ENCODE results near the gene ETFA.

The ETFA gene

DNA sequence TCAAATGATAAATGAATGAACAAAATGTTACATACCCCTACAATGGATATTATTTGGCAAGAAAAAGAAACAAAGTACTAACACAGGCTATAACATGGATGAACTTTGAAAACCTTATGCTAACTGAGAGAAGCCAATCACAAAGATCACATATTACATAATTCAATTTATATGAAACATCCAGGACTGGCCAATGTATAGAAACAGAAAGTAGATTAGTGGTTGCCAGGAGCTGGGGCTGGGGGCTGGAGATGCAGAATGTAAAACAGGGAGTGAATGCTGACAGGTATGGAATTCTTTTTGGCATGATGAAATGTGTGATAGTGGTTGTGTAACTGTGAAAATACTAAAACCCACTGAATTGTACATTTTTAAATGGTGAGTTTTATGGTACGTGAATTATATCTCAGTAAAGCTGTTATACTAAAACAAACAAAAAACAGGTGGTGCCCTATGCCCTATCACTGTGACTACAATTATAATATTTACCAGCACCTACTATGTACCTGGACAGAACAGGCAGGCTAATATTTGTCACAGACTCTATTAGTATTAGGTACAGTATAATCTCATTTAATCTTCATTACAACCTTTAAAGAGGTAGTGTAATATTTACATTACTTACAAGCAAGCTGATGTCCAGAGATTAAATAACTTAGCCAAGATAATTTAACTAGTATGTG is 90.0 kb downstream of the ETFA start:
- DNase-seq (ENCODE audit: low read depth, low spot score) = no peak

DNA sequence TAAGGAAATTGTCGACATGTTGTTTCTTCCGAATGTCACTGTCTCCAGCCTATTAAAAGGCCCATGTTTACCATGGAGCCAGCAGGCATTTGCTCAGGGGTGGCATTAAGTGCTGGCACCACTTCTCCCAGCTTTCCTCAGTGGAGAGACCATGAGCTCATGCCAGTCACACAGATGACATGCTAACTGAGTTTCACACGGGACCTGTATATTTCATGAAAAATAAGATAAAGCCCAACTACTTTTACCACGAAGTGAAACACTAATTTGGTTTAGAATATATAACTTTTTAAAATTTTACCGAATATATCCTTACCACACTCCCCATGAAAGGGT is 93.4 kb downstream of the ETFA start:
- no peak for DNase-seq (ENCODE audit: low read depth, low spot score)

DNA sequence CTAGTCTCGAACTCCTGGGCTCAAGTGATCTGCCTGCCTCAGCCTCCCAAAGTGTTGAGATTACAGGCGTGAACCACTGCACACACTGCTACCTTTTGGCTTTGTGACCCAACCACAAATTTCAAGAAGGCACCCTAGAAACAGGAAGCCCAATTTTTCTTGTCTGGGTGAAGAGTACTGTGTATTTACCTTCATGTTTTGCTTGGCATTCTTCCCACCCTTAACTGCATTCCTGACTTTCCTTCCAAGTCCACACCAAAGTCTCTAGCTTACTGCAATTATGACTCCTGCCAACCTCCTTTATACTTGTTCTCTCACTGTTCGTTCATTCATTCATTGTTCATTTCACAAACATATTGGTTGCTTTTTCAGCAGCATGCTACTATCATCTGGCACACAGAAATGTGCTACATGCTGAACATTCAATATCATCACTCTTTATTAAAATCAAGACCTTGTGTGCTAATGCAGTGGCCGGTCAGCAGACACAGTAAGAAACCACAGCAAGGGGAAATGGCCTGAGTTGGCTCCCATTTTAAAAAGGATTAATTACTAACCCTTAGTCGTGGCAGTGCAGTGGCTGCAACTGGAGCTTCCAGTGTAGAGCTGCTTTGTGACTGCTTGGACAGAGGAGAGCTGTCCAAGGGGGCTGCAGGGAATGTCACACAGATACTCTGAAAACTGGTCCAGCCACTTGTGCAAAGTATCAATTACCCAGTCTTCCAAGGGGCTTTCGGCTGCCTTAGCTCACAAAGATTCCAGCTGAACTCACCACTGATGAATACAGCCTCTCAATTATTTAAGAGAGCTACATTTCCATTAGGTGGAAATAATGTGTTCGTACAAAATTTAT is 94.0 kb downstream of the ETFA start:
- no peak for DNase-seq (ENCODE audit: low read depth, low spot score)

DNA sequence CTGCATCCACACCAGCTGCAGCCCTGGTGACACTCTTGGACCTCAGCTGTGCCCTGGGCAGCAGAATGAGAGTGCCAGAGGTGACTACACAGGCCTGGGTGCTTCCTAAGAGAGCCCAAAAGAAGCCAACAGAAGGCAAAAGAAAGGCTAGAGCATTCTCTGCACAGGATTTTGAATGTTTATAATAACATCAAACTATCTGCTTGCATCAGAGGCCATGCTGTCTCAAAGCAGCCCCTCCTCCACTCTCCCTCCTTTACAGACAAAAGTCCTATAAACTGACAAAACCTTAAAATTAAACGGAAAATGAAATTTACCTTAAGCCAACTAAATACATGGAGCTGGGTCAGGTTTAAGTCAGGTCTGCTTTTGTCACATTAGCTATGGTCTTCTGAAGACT is 95.6 kb downstream of the ETFA start:
- DNase-seq (ENCODE audit: low read depth, low spot score) = no peak

DNA sequence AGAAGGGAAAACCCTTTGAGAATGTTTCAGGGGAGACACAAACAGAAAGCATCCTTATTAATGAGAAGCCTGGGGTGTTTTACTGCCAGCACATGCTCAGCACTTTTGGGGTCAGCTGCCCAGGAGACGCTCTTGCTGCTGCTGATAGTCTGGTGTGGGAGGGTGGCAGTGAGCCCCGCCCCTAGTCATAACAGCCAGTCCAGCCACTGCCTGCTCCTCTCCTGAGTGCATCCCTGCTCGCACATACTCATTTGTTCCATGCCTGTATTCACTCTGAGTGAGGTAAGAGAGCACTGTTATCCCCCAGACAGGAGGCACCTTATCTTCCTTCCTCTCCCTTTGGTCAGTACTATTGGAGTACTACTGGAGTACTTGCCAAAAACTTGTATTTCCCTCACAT is 101.3 kb downstream of the ETFA start:
- no peak for DNase-seq (ENCODE audit: low read depth, low spot score)

DNA sequence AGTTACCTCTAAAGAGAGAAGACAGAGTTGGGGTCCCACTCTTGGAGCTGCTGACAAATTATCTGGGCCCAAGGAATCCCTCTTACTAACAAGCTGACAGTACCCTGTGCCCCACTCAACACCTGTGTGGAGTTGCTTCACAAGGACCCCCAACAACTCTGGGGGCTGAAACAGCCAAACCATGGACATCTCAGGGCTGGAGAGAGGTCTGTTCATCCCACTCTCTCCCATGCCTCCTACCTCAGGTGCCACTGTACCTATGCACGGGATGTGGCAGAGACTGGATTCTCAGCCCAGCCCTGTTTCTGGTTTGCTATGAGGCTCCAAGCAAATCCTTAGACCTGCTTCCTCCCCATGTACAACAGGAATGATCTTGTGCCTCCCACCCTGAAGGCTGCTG is 101.7 kb downstream of the ETFA start:
- no peak for DNase-seq (ENCODE audit: low read depth, low spot score)

DNA sequence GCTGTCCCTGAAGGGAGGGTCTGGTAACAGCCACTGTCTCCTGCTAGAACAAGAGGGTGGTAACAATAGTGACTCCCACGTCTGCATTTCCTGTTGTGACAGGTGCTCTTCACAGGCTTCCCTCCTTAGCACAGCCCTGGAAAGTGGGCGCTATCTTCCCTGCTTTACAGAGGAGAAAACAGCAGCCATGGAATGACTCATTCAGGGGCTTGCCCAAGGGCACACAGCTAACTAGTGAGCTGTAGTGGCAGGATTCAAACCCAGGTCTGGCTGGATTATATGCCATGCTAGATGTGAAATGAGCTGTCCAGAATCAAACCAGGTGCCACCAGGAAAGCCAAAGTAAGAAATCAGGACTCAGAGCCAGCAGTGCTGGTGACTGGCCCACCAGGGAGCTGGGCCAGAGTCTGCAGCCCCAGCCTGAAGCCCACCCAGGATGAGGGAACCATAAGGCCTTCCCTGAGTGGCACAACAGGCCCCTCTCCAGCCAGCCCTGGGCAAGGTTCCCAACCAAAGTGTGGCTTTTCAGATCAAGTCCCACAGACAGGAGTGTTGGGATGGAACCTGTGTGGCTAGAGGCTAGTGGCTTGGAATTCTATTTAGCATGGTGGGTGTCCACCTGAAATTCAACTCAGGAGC is 102.4 kb downstream of the ETFA start:
- no peak for DNase-seq (ENCODE audit: low read depth, low spot score)

DNA sequence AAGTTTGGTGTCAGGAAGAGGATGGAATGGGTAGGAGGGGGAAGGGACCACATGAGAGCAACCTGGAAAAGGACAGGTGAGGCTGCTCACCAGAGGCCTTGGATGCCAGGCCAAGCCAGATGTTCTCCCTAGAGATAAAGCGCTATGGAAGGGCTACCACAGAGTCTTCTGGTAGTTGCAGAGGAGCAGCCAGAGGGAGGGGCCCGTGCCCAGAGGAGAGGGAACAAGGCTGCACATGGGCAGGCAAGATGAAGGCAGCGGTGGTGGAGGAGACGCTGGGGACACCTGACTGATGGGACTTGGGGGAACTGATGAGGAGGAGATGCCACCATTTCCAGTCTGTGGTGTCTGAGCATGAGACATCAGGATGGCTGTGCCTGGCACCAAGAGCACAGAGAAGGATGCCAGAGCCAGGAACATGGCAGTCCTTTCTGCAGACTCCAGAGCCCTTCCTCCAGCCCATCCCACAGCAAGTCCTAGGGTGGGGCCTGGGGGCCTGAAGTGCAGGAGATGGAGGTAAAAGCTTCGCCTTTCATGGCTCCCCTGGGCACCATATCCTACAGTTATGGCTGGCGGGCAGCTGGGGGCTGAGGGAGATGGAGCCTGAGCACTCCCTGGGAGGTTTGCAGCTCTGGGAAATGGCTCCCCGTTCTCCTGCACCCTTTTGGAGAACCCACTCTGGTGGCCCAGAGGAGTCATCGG is 103.0 kb downstream of the ETFA start:
- no peak for DNase-seq (ENCODE audit: low read depth, low spot score)

DNA sequence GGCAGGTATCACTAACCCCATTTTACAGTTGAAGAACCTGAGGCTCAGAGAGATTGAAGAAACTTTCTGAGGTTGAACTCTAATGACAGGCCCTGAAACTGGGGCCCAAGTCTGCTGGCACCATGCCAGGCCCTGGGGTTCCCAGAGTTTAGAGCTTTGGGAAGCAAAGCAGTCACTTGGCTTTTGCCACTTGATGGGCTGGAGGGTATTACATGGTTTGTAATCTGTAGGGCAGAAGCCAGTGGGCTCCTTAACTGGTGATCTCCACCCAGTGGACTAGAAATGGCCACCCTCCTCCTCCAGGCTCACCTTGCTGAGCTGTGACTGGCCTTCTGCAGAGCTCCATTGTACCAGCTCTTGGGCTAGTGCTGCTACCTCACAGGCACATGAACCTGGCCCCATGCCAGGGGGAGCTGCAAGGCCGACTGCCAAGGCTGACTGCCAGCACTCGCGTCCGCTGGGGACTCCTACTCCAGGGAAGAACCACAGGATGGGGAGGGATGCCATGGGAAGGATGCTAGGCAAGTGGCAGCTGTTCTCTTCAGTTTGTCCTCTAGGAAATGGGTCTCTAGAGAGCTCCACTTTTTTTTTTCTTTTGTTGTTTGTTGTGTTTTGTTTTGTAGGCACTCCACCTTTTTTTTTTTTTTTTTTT is 104.8 kb downstream of the ETFA start:
- no peak for DNase-seq (ENCODE audit: low read depth, low spot score)

DNA sequence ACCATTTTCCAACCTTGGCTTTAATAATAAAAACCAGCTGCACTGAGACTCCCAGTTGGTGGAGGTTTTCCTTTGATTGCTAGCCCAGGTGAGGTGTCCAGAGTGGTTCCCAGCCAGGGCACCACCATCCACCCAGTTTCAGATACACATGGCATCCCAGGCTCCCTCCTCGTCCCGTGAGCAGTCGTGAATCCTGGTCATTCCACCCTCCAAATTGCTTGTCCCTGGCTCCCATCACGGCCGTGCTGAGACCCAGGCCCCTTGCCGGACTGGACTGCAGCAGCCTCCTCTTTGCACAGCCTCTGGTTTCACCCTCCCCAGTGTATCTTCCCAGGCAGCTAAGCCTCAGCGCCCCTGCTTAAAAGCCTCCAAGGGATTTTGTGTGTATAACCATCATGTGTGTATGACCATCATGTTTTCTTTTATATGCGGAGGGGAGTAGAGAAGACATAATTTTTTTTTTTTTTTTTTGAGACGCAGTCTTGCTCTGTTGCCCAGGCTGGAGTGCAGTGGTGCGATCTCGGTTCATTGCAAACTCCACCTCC is 106.3 kb downstream of the ETFA start:
- no peak for DNase-seq (ENCODE audit: low read depth, low spot score)

DNA sequence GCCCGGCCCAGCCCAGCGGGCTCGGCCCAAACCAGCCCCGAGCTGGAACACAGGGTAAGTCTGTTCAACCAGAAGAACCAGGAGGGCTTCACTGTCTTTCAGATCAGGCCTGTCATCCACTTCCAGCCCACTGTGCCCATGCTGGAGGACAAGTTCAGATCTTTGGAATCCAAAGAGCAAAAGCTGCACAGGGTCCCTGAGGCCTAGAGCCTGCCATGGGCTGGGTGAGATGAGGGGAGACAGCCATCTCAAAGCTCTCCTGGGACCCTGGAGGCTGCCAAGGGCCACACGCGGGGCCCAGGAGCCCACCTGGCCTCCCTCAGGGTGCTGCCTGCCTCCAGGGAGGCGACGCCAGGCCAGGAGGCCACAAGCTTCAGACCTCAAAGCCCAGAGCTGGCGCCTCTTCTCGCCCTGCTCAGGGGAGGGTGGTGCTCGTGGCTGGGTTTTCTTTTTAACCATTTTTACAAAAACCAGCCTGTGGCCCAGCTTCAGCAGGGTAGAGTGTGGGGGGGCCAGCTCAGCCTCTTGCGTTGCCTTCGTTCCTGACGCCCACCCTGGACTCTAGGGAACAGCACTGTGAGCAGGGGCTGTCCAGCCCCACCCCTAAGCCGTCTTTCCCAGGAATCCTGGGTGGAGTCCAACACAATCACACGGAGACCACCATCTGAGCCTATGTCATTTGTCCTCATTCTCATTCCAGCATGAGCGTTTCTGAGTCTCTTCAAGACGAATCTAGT is 107.0 kb downstream of the ETFA start:
- no peak for DNase-seq (ENCODE audit: low read depth, low spot score)

DNA sequence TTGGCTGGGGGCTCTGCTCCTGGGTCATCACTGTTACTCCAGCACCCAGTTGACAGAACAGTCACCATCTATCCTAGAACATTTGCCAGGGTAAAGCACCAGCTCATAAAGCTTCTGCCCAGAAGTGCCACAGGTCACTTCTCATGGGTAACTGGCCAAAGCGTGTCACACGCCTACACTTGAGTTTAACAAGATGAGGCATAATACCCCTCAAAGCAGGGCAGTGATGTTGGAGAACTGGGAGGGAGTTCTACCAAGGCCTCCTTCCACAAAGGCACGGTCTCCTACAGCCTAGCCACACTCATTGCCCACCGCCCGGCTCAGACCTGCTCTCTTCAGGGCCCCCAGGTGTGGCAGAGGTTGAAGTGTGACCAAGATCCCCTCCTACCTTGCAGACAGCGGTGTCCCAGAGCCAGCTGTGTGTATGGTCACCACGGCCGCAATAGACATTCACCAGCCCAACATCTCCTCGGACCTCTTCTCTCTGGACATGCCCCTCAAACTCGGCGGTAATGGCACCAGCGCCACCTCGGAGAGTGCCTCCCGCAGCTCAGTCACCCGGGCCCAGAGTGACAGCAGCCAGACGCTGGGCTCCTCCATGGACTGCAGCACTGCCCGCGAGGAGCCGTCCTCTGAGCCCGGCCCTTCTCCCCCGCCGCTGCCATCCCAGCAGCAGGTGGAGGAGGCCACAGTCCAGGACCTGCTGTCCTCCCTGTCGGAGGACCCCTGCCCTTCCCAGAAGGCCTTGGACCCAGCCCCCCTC is 107.7 kb downstream of the ETFA start:
- no peak for DNase-seq (ENCODE audit: low read depth, low spot score)

DNA sequence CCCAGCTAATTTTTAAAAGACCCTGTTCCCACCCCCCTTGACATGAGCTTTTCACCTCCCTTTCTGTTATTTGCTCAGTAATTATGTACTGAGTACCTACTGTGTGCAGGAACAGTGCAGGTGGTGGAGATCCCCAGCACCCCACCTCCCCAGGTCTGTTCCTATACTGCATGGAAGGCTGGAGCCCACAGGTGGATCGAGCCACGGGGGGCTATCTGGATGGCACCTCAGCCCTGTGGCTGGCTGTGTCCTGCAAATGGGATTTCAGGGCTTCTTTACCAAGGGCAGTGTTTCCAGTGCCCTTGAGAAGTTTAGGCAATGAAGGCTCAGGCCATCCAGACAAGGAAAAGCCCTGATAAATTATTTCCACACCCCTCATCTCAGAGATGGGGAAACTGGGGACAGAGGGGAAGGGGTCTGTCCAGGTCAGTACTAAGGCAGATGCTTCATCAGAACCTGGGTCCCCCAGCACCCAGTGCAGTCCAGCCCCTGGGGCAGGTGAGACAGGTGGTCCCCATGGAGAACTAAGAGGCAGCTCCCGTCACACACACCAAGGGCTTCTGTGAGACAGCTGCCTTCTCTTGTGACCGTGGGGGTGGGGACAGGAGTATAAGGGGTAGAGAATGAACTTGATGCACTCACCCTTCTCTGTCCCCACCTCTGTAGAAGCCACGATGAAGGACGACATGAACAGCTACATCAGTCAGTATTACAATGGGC is 109.6 kb downstream of the ETFA start:
- DNase-seq (ENCODE audit: low read depth, low spot score) = no peak

DNA sequence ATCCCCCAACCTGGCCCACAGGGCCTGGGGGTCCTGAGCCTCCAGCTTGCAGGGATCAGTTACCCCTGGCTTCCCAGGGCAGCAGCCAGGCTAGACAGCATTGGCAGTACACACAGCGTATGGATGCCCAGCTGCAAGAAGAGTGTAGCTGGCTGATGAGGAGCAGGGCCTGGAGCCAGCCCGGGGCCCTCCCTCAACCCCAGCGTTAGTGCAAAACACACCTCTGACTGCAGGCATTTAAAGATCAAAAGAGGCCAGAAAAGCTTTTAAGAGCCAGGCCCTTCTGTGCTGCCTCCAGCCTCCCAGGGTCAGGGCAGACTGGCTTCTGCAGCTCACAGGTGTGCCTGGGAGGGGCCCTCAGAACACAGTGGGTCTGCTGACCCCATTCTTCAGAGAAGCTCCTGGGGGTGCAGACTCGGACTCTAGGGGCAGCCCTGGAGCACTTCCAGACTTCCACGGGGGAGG is 110.6 kb downstream of the ETFA start:
- no peak for DNase-seq (ENCODE audit: low read depth, low spot score)

DNA sequence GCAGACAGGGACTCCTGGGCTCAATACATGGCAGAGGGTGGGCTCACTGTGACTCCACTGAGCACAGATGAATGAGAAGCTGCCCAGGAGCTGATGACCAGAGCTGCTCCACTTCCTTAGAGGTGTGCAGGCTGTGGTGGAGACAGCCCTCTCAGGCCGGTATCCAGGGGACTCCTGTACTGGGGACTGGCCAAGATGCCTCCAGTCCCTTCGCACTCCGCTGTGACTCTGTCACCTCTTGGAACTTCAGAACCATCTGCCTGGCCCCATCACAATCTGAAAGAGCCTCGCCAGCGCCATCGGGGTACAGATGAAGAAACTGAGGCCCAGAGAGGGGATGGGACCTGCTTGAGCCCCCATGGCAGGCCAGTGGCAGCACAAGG is 111.2 kb downstream of the ETFA start:
- DNase-seq (ENCODE audit: low read depth, low spot score) = no peak

DNA sequence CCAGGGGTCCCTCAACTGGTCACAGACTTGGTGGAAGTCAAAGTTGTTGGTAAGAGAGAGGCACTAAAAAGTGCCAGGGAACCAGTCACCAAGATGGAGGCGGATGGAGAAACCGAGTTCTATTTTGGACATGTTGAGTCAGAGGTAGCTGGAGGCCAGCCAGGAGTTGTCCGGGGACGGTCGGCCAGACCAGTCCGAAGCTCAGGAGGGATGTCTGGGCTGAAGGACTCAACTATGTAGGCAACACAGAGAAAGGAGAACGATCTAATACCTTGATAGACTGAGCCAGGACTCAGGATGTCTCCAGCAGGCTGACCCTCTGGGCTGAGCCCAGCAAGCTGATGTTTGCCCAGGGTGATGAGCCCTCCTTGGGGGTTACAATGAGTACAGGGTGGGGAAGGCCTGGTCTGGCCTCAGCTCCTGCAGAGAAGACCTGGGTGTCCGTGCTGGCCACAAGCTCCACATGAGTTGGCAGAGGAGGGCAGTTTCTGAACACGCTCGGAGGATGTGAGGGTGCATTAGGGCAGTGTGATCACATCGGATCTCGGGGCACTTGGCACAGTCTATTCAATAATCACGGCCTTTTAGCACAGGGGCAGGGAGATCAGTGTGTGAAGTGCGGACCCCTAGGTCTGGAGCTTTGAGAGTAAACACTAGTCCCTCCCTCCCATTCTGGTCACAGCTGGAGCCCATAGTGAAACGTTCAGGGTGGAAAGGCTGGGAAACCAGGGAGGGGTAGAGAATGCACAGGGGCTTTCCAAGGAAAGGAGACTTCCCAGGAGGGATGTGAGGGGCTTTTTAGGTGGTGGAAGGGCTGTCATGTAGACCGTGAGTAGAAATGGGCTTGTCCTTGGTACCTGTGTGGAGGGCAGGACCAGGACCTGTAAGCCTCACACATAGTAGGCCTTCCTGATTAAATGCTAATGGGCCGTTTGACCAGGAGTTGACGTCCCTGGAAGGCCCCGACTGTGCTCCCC is 111.9 kb downstream of the ETFA start:
- DNase-seq (ENCODE audit: low read depth, low spot score) = peak; percentile 34

DNA sequence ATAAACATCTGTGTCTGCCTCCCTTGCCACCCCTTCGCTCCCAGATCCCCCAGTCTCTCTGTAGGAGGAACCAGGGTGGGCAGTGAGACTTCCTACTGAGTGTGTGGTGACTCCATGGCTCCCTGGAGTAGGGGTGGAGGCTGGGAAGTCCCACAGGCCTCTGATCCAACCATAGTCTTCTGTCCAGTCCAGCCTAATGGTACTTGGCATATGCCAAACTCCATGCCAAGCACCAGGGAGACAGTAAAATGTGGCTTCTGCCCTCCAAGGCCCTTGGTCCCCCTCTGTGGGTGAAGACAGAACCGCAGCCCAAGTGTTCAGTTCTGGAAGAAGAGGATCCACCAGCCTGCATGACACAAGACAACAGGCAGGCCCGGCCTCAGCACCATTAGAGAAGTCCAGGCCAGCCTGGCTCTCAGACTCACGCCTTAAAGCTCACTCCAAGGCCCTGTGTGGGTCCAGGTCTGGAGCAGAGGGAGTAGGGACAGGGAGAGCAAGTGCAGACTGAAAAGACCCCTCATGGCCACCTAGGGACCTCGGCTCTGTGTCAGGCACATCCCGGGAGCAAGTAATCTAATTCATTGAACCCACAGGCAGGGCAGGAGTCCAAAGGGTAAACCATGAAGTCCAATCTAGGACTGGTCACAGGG is 112.7 kb downstream of the ETFA start:
- DNase-seq (ENCODE audit: low read depth, low spot score) = no peak
